NCI-H1694 (cell line): ENCODE results near the gene MAD1L1.
A peak's percentile ranks its signal among the peaks of the same experiment; 100 is the strongest.

ENCODE experiments used
- DNase-seq: peaks from one replicate; lab custom pipeline; 2025; lab: John Stamatoyannopoulos, UW

Gene MAD1L1

DNA sequence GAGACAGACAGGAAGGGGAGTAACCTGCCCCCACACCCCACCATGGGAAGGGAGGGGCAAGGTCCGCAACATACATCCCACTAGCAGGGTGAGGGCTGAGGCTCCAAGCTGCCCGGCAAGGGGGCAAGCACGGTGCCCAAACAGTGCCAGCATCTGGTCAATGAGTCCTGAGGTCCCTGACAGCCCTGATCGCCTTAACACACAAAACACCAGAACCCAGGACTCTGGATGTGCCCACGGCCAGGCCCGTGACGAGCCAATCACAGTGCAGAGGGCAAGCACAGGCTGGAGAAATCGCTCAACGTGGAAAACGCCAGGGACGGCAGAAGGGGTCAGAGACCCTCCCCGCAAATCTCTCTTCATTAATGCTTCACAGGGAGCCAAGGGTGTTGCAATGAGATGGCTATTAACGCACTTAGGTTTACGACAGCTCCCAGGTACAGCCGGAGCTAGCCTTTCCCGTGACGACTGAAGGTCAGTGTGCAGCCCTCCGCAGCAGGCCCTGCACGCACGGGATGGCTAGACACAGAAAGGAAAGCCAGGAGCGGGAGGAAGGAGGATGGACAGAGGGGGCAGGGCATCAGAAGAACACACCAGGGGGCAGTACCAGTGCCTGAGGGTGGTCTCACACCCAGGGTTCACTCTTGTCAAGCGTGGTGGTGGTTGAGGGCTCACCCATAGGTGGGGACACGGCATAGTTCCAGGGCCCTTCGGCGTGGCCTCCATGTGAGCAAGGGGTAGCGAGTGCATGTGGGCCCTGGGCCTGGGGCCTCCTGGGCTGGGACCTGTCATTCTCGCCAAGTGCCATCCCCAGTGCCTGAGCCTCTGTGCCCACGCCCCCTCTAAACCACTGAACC, 220.5 kb downstream of the MAD1L1 start:
- no peak for DNase-seq

DNA sequence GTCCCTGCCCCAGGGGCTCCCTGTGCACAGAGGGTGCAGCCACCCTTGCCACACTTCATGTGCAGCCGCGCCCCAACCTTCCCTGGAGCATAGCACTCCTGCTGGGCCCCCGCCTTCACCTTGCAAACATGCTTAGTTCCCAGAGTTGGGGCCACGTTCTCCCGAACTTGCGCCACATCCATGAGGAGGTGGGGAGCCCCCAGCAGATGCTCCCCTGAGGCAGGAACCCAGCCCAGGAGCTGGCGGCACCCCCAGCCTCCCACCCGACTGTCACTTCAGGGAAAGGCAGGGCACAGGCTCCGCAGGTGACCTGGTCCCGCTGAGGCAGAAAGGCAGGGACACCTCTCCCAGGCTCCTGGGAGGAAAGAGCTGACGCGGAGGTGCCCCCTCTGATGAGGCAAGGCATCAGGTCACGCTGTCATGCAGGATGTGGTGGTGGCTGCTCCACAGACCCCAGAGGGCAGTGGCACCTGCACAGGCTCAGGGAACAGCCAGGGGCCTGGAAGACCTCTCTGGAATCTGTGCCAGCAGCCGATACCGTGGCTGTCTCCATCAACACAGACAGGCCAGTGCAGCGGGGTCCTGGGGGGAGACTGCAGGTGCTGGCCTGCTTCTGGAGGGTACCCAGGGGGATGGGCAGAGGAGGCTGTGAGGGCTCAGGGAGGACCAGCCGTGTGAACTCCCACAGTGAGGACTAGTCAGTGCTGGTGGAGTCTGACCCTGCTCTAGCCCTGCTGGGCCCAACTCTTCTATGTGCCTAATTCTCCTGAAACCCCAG, 221.3 kb downstream of the MAD1L1 start:
- DNase-seq, result no peak

DNA sequence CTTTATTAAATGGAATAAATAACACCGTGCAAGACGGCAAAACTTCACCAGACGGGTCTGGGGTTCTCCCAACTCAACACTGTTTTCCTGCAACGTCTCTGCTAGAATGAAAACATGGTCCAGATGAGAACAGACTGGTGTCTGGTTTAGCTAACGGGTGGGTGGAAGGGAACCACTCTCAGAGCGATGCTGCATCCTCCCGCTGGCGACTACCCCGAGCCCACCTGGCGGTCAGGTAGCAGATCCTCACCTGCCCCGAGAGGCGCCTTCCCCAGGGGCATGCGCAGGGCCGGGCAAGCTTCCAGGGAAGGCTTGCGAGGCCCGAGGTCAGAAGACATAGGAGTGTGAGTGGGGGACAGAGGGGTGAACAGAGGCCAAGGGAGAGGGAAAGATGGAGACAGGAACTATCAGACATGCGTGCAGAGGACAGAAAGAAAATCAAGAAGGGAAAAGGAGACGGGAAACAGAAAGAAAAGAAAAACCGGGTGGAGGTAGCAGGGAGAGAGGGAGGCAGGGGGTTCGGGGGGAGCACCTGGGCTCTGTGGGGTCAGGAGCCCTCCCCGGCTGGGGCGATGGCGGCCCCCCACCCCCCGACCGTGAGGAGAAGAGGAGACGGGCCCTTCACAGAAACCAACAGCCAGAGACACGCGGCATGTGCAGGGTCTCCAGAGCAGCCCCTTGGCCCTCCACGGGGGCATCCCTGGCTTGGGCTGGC, 222.0 kb downstream of the MAD1L1 start:
- DNase-seq, result no peak

DNA sequence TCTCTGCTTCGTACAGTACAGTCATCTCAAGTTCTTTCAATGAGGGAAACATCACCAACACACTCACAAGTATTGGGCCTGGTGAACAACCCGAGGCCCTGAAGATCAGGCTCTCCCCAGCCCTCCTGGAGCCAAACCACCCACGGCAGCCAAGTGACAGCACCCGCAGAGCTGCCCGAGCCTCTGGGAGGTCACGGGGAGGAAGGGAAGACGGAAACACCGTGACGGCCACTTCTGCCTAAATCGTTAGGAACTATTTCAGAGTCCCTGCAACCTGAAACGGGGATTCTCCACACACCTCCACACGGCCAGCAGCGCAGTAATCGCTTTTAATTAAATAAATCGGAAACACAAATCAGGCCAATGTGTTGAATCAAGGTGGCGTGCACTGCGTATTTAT, 222.6 kb downstream of the MAD1L1 start:
- no peak for DNase-seq

DNA sequence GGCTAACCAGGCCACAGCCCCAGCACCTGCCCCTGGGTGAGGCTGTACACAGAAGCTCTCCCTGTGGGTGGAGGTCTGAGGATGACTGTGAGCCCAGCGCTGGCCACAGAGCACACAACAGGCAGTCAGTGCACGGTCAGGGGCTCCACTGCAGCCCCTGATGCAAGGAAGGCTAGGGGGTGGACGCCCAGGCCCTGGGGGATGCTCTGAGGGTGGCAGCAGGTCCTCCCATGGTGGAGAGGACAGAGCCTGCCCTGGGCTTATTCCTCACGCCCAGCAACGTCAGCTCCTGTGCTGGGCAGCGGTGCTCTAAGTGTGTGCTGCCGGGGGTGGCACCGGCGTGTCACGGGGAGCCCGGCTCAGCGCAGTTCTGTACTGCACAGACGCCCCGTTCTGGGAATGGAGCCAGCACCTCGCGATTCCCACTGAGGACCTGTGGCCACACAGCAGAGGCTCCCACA, 223.2 kb downstream of the MAD1L1 start:
- no peak for DNase-seq

DNA sequence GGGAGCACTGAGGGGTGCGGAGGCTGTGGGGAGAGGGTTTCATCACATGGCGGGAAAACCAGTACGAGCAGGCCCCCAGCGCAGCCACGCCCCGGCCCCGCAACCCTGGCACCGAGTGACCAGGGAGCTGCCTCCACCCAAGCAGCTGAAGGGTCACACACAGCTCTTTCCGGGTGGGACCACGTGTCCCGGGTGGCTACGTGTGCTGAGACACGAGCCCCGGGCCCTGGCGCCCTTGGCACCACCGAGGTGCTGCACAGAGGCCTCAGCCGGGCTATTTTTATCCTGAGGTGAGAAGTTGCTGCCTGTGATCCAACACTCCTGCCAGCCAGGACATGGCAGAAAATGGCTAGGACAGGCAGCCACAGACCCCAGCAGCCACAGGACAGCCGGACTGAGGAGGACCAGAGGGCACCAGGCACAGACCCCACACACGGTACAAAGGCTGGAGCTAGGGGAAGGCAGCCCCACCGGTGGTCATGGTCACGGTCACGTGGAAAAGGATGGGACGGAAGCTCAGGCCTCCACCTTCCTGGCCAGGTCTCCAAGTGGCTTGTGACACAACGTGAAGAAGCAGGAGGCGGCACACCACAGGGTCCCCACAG, 223.7 kb downstream of the MAD1L1 start:
- no peak for DNase-seq

DNA sequence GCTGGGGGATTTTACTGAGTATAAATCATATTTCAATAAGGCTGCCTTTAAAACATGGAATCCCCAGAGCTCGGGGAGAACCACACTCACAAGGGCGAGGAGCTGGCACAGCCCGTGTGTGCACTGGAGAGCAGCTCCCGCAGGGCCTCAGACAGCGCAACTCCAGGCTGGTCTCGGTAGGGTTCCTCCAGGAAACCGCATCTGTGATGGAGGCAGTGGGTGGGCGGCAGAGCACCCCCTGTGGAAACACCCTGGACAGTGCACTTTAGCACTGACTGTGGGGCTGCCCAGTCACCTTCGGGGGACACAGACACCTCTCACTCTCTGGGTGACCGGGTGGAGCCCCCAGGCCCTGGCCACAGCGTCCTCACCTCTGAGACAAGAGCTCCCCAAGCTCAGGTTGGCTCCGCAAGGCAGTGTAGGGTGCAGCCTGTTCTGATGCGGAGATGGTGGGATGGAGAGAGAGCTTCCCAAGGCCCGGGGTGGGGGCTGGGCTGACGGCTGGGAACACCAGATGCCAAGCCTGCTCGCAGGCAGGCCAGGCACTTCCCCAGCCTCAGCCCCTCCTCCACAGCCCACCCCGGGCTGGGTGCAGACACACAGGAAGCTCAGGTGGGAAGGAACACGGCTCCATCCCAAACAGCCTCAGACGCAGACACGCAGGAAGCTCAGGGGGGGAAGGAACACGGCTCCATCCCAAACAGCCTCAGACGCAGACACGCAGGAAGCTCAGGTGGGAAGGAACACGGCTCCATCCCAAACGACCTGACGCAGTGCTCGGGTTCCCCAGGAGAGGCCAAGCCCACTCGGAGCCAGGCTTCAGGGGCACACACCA, 224.4 kb downstream of the MAD1L1 start:
- DNase-seq, result no peak

DNA sequence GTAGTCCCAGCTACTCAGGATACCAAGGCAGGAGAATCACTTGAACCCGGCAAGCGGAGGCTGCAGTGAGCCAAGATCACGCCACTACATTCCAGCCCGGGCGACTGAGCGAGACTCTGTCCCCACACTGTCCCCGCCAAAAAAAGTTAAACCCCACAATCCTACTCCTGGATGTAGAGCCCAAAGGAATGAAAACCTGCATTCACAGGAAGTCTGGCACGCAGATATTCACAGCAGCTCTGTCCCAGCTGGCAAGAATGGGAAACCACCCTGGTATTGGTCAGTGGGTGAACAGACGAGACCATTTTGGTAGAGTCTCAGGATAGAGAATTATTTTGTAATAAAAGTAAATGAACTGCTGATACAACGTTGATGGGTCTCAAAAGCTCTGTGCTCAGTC, 225.2 kb downstream of the MAD1L1 start:
- no peak for DNase-seq

DNA sequence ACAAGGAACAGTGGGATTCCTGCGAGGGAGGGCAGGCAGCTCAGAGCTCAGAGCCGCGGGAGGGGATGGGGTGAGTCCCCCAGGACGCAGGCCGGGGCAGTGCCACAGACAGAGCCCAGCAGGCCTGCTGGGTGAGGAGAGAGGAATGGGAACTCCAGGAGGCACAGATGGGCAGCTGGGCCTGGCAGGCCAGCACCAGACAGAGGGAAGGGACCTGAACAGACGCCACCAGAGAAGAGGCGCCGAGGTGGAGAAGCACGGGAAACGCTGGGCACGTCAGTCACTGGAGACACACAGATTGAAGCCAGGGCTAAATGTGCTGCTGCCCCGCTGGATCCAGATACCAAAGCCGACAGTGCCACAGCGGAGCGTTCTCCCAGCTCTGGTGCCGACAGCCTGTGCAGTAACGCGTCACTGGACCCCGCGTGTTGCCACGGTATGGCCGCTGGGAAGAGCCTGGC, 225.8 kb downstream of the MAD1L1 start:
- no peak for DNase-seq

DNA sequence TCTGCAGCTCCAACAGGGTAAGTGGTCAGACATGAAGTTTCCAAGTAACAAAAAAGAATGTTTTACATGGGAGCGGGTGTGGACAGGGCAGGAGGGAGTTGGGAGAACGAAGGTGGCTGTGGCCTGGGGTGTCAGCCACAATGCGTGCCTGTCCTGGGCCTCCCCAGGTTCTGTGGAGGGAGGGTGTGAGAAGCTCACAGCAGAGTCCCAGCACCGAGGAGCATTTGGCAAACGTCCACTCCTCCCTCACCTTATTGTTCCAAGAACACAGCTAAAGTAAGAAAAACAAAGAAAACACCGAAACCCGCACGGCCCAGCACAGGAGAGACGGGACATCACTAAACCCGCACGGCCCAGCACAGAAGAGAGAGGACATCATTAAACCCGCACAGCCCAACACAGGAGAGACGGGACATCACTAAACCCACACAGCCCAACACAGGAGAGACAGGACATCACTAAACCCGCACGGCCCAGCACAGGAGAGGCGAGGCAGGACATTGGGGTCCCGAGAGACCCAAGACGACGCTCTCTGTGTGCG, 226.4 kb downstream of the MAD1L1 start:
- no peak for DNase-seq

DNA sequence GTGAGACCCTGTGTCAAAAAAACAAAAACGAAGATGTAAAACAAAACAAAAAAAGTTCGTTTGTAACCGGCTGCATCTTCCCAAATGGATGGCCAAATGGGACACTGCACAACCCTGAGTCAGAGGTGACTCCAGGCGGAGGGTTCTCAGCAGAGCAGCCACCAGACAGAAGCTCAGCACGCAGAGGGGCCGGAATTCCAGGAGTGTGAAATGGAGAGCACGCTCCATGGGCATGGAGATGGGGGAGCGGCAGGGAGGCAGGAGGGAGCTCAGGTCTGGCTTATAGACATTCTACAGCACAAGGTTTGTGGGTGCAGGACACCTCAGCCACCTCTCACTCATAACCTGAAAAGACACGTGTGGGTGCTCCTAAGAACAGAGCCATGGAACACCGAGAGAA, 227.0 kb downstream of the MAD1L1 start:
- no peak for DNase-seq

DNA sequence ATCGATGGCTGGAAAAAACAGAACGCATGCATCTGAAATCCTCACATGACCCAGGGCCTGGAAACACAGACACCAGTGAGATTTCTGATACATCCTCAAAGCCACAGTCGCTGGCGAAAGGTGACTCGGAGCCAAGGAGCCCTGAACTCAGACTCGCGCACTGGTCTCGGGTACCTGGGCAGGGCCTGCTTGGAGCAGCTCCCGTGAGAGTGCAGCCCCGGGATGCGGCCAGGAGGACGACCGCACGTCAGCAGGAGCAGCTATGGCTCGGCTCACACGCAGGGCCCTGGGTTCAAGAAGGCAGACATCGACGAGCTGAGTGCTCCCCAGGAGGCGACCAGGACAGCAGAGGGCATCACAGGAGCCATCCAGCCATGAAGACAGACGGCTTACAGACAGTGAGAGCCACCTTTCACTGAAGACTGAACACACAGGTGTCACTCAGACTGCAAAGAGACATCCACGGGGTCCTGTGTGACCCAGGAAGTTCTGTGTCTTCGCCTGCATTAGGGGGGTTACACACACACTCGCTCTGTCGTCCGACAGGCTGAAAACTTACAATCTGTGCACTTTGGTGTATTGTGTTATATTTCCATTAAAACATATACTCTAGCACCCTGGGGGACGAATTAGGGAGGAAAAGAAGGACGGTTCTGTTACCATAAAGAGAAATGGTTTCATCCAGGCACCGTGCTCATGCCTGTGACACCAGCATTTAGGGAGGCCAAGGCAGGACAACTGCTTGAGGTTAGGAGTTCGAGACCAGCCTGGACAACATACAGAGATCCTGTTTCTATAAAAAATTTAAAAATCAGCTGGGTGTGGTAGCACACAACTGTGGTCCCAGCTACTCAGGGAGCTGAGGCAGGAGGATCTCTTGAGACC, 227.7 kb downstream of the MAD1L1 start:
- DNase-seq, result no peak

DNA sequence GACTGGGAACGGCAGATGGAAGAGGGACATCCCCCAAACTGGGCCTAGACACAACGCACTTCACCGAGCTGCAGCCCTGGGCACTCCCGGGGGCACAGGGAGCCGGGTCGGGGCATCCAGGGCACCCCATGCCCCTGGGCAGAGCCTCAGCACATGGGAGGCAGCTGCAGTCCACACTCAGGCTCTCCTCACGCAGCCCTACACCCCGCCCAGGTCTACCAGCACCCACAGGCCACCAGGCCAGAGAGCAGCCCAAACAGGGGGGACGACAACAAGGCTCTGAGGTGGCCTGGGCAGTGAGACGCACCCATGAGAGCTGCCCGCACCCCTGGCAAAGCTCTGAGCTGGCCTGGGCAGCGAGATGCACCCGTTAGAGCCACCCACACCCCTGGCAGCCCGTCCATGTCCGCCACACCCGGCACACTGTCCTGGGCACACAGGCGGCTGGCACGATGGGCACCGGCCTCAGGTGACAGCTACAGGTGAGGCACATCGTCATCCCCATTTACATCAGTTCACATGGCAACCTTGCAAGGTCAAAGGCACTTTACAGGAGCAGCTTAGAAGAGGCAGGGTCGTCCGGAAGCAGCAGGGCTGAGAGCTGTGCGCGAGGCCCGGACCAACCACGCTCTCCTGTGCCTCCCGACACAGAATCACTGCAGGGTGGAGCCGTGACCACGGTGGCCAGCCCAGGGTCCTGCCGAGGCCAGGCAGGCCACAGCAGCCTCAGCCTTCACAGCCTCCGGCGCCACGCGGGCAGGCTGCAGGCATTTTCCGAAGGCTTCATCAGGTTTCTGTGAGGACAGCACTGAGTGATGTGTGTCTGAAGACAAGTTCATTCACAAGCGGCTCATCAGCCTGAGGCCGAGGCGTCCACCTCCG, 228.6 kb downstream of the MAD1L1 start:
- DNase-seq, result no peak

DNA sequence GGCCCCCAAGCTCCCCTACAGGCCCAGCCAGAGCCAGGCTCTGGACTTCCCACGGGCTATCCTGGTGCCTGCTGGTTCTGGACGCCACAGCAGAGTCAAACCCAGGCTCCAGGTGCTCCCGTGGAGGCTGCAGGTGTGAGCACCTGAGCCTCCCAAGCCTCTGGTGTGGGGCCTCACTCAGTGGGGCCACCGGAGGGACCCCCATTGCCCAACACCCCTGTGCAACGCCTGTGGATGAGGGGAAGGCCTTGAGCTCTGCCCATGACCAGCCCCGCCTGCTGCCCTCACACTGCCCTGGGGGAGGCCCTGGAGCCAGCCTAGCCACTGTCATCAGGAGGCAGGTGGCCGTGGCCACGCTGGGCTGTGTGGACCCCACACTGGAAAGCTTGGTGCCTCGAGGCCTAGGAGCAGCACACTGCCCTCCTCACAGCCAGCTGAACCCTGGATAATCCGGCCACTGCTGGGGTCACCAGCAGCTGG, 229.3 kb downstream of the MAD1L1 start:
- DNase-seq, result no peak

DNA sequence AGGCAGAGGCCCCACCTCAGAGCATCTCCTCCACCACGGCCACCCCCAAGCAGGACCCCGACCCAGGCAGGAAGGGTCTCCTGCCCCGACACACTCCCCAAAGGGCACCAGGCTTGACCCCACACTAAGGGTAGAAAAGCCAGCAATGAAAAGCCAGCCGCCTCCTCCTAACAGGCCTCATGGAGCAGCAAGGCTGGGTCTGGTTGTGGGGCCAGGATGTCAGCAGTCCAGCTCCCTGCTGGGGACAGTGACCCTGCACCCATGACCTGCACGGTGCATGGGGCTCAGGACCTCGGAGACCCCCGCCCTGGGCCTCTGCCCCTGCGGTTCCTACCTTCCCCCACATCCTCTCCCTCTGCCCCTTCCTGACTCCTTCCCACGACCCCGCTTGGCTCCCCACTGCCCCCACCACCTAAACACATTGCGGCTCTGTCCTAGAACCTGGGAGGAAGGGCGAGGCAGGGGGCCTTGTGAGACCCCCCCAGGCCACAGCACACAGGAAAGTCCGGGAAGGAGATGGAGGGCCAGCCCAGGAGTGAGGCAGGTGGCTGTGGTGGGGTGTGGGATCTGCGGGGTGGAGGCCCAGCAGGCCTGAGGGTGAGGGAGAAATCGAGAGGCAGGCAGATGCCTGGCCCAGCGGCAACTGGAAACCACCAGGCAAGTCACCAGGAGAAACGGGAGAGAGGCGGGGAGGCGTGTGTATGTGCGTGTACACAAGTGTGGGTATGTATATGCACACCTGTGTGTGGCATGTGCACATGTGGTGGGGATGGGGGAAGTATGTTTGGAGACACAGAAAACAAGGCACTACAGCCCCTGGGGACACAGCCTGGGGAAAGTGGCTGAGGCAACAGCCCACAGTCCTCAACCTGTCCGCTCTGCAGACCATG, 229.9 kb downstream of the MAD1L1 start:
- DNase-seq, result no peak

DNA sequence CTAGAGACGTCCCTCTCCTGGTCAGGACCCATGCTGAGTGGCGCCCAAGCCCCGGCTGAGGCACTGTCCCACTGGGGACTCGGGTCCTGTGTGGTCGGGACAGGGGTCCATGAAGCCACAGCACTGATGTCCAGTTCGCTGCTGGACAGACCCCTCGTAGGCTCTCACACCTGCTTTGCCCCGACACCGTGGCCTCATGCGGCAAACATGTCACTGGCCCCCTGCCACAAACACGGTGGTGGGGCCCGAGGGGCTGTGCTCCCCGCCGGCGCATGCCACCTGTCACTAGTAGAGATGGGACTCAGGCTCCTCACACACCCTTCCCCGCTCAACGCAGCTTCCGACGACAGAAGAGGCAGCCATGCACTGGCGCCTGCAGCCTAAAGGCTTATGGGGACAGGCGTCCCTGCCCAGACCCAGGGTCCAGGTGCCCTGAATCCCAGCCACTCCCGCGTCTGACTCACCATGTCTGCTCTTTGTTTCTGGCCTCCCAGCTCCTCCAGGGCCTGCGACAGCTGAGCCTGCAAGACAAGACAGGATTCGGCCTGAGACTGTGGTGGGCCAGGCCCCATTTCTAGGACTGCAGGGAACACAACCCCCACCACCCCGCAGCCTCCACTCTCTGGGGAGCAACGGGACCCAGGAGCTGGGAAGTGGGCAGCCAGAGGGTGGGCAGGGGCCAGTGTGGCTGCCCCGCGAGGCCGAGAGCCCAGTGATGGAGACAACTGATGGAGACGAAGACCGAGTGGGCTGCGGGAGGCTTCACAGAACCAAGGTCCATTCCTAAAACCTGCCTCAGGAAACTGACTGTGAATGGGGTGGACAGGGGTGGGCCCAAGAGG, 230.9 kb downstream of the MAD1L1 start:
- peak; percentile 50 for DNase-seq
